NCI-H460 (cell line): Measurements from ENCODE around the gene DNAJC4. TPM values are rescaled to one million over a fixed set of nuclear protein-coding genes. Genes with fewer than 3 reads are reported as not detected.
A peak's percentile ranks its signal among the peaks of the same experiment; 100 is the strongest.
"Not testable (repeated sequence)": the region's sequence is repeated elsewhere in the genome, so short reads cannot be mapped to it uniquely, and the experiment has no call there.

Experiments
- DNase-seq: peaks from one replicate; pipeline ENCODE4 v3.0.0-alpha.2; 2016; ENCODE audit warnings: low read depth; ENCODE audit errors: extremely low read depth
- total RNA-seq: library from RNA; depleted of rRNA; stranded (reverse); fragments of >200 nt; shearing (Covaris generic); gene quantifications from 2 replicates; pipeline ENCODE4 v1.2.3, GENCODE V29; 2014

The DNAJC4 gene
- total RNA-seq, 1 experiment from 2014 or later: 8.7 TPM

GRCh38 chr11:64243236-64243854 is 13.0 kb downstream of the DNAJC4 start:
- no peak for DNase-seq

GRCh38 chr11:64244107-64244506 is 13.8 kb downstream of the DNAJC4 start:
- no peak for DNase-seq

GRCh38 chr11:64244966-64245365 is 14.6 kb downstream of the DNAJC4 start:
- DNase-seq: no peak

- no peak for DNase-seq
Observed at GRCh38 chr11:64245401-64245796, 15.1 kb downstream of the DNAJC4 start.

- DNase-seq: peak; percentile 80
Observed at GRCh38 chr11:64245797-64246620, 15.7 kb downstream of the DNAJC4 start.

- not testable (repeated sequence) for DNase-seq
Observed at GRCh38 chr11:64246621-64246870, 16.2 kb downstream of the DNAJC4 start.

- DNase-seq: peak; percentile 76
Observed at GRCh38 chr11:64246871-64247728, 16.8 kb downstream of the DNAJC4 start, which contains the start of gene PPP1R14B. PPP1R14B (minus strand) TSS chr11:64246943; CDS start chr11:64246673, 270 bp downstream.

GRCh38 chr11:64247729-64248531 is 17.6 kb downstream of the DNAJC4 start:
- no peak for DNase-seq

- DNase-seq: no peak
Observed at GRCh38 chr11:64248578-64248977, 18.2 kb downstream of the DNAJC4 start.

GRCh38 chr11:64249038-64249437 is 18.7 kb downstream of the DNAJC4 start:
- no peak for DNase-seq

- no peak for DNase-seq
Observed at GRCh38 chr11:64249563-64250414, 19.4 kb downstream of the DNAJC4 start.

- no peak for DNase-seq
Observed at GRCh38 chr11:64250415-64251015, 20.2 kb downstream of the DNAJC4 start.

- no peak for DNase-seq
Observed at GRCh38 chr11:64251016-64251752, 20.8 kb downstream of the DNAJC4 start, which contains the start of gene PLCB3. PLCB3 (plus strand) TSS chr11:64251530; CDS start chr11:64251650, 120 bp downstream.

GRCh38 chr11:64251753-64252002 is 21.3 kb downstream of the DNAJC4 start:
- DNase-seq: no peak

GRCh38 chr11:64252003-64252872 is 21.9 kb downstream of the DNAJC4 start:
- no peak for DNase-seq

- DNase-seq: no peak
Observed at GRCh38 chr11:64253043-64253442, 22.7 kb downstream of the DNAJC4 start.

GRCh38 chr11:64253481-64253880 is 23.1 kb downstream of the DNAJC4 start:
- no peak for DNase-seq

GRCh38 chr11:64254326-64254725 is 24.0 kb downstream of the DNAJC4 start:
- no peak for DNase-seq
